Endodermal cell (in vitro differentiated cells): ENCODE measurements around the gene SUSD1. TPM values are rescaled to one million over a fixed set of nuclear protein-coding genes. Genes with fewer than 3 reads are reported as not detected.

Source experiments
- DNase-seq: peaks from one replicate; pipeline ENCODE4 v3.0.0-alpha.2; 2017
- H3K27ac ChIP-seq: 2 replicates; pipeline ENCODE4 v1.5.1; 2013; ENCODE audit warnings: mild to moderate bottlenecking, low read depth, low read length, moderate library complexity
- H3K27me3 ChIP-seq: 2 replicates; pipeline ENCODE4 v1.6.1; 2013; ENCODE audit warnings: mild to moderate bottlenecking, low read length, moderate library complexity; ENCODE audit not compliant: insufficient read depth, control insufficient read depth, poor library complexity, severe bottlenecking
- H3K36me3 ChIP-seq: 2 replicates; pipeline ENCODE4 v1.7.0; 2013; ENCODE audit warnings: mild to moderate bottlenecking, low read length, moderate library complexity; ENCODE audit not compliant: control insufficient read depth, insufficient read depth
- H3K4me1 ChIP-seq: one replicate; pipeline ENCODE4 v1.7.0; 2013; ENCODE audit warnings: low read length; ENCODE audit not compliant: control insufficient read depth, insufficient read depth
- H3K4me3 ChIP-seq: 2 replicates; pipeline ENCODE4 v1.5.1; 2013; ENCODE audit warnings: mild to moderate bottlenecking, low read length, moderate library complexity
- H3K9ac ChIP-seq: 2 replicates; pipeline ENCODE4 v1.6.1; 2013; ENCODE audit warnings: mild to moderate bottlenecking, low read length, moderate library complexity; ENCODE audit not compliant: poor library complexity, severe bottlenecking; ENCODE audit errors: extremely low read depth
- H3K9me3 ChIP-seq: 2 replicates; pipeline ENCODE4 v1.6.1; 2013; ENCODE audit warnings: mild to moderate bottlenecking, low read length, moderate library complexity; ENCODE audit not compliant: control insufficient read depth
- H3K27ac Mint-ChIP-seq: 2 replicates; pipeline ENCODE4 v1.8.0; 2020; ENCODE audit warnings: mixed read lengths
- H3K27me3 Mint-ChIP-seq: 2 replicates; pipeline ENCODE4 v1.8.0; 2021; ENCODE audit warnings: mild to moderate bottlenecking, mixed read lengths; ENCODE audit not compliant: insufficient read depth
- H3K36me3 Mint-ChIP-seq: 2 replicates; pipeline ENCODE4 v1.8.0; 2020; ENCODE audit warnings: low read depth, mixed read lengths
- H3K4me1 Mint-ChIP-seq: 2 replicates; pipeline ENCODE4 v1.8.0; 2020; ENCODE audit warnings: mixed read lengths
- H3K4me3 Mint-ChIP-seq: 2 replicates; pipeline ENCODE4 v1.8.0; 2020; ENCODE audit warnings: mild to moderate bottlenecking, moderate library complexity, mixed read lengths
- H3K9me3 Mint-ChIP-seq: 2 replicates; pipeline ENCODE4 v1.8.0; 2020; ENCODE audit warnings: mild to moderate bottlenecking, mixed read lengths
- WGBS, 2 experiments: methylation state at CpG; one replicate each; pipeline versions ENCODE4 v1.1.5 to v1.1.7; 2013; ENCODE audit warnings: missing lambda C conversion rate in 2 of 2, mixed read lengths in 1 of 2; ENCODE audit not compliant: insufficient coverage in 1 of 2, insufficient read length in 1 of 2; 5-methylcytosine and 5-hydroxymethylcytosine counted together
- total RNA-seq, 2 donors: library from RNA; stranded (reverse); fragmentation: NEBNext Ultra II Directional in 1 of 2; extraction: Animal tissue kit (Norgen Biotek cat#: 25700) in 1 of 2; gene quantifications; 2 replicates in 1 of 2; 3 replicates in 1 of 2; pipeline ENCODE4 v1.2.1, GENCODE V29; 2021
- TF ChIP-seq, protein P1 (sequence below): fragments of 200-600 bp; sonication (generic); conservative IDR thresholded peaks from 2 replicates; pipeline ENCODE4 v1.5.0; 2021; ENCODE audit warnings: antibody characterized with exemption, mild to moderate bottlenecking

The SUSD1 gene
- total RNA-seq, 2 donors from 2014 or later = 7.7 to 10.4 TPM

DNA sequence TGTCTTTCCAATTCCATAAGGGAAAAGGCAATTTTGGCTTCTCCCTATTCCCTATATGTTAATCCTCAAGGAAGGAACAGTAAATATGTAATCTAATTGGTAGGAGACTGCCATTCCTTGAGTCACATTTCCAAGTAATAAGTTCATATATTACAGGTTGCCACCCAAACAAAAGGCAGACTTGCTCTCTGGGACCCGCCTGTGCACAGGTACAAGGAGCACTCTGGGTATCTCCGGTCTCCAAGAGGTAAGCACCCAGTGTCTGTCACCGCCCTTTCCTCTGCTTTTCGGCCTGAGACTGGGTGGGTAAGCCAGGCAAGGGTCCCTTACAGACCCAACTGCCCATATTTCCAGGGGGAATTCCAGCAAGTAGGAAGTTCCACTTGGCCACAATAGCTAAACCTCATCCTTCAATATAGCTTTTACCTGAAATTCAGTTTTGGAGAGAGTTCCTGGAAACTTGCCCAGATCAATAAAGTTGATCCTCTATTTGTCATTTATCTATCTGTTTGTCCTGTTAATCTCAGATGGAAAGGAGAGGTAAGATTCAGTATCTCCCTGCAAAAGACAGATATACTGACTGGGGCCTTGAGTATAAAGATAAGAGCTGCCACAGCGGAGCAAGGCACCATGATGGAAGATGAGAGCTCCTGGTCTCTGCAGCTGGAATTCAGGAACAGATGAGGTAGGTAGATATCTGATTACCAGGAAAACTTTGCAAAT is 81.8 kb downstream of the SUSD1 start:
- Histone ChIP-seq H3K36me3 (no peaks in the 10 kb centered on the region), H3K9ac (no peak overlapping the region), H3K9me3 (no peaks in the 10 kb centered on the region), H3K4me3 (no peak overlapping the region), H3K27ac (no peak overlapping the region), H3K27me3 (no peaks in the 10 kb centered on the region), H3K4me1 (peaks cover 13% of the 10 kb centered on the region)
- peaks cover 21% of the 10 kb centered on the region for H3K4me1 Mint-ChIP-seq
- no peaks in the 10 kb centered on the region for H3K9me3 Mint-ChIP-seq
- peaks cover 14% of the 10 kb centered on the region for H3K36me3 Mint-ChIP-seq
- TF ChIP-seq, protein P1, sequence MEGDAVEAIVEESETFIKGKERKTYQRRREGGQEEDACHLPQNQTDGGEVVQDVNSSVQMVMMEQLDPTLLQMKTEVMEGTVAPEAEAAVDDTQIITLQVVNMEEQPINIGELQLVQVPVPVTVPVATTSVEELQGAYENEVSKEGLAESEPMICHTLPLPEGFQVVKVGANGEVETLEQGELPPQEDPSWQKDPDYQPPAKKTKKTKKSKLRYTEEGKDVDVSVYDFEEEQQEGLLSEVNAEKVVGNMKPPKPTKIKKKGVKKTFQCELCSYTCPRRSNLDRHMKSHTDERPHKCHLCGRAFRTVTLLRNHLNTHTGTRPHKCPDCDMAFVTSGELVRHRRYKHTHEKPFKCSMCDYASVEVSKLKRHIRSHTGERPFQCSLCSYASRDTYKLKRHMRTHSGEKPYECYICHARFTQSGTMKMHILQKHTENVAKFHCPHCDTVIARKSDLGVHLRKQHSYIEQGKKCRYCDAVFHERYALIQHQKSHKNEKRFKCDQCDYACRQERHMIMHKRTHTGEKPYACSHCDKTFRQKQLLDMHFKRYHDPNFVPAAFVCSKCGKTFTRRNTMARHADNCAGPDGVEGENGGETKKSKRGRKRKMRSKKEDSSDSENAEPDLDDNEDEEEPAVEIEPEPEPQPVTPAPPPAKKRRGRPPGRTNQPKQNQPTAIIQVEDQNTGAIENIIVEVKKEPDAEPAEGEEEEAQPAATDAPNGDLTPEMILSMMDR = no peak
- H3K27me3 Mint-ChIP-seq = no peaks in the 10 kb centered on the region
- DNase-seq = no peak
- WGBS, 2 experiments = 95 to 100% methylated on average over 3 to 5 of the region's 5 CpGs
- no peak overlapping the region for H3K4me3 Mint-ChIP-seq
- no peak overlapping the region for H3K27ac Mint-ChIP-seq

DNA sequence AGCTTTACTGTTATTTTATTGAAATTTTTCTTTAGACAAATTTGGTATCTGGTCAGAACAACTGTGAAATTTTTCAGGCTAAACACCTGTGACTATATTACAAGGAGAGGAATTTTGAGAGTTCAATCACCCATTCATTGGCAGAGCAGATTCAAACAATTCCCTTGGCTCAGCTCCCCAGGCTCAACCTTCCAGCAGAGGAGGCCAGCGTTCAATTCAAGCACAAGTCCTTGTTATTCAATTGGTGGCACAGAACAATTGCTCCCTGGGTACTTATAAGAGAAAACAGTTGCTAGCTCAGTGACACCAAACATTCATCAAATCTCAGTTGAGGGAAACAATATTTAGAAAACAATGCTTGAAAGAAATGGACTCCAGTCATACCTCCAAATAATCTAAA is 83.3 kb downstream of the SUSD1 start:
- peaks cover 16% of the 10 kb centered on the region for H3K4me1 Mint-ChIP-seq
- TF ChIP-seq, protein P1 = peak; percentile 49
- H3K4me3 Mint-ChIP-seq = no peak overlapping the region
- Histone ChIP-seq H3K9ac (no peak overlapping the region), H3K27me3 (no peaks in the 10 kb centered on the region), H3K4me3 (no peak overlapping the region), H3K4me1 (peaks cover 13% of the 10 kb centered on the region), H3K27ac (no peak overlapping the region), H3K36me3 (no peaks in the 10 kb centered on the region), H3K9me3 (no peaks in the 10 kb centered on the region)
- no peaks in the 10 kb centered on the region for H3K27me3 Mint-ChIP-seq
- H3K36me3 Mint-ChIP-seq = peaks cover 14% of the 10 kb centered on the region
- H3K9me3 Mint-ChIP-seq = no peaks in the 10 kb centered on the region
- H3K27ac Mint-ChIP-seq = no peak overlapping the region
- 15% methylated on average over 1 of the region's 1 CpG; no CpG with 5 or more reads in 1 of the 2 experiments for WGBS, 2 experiments
- peak; percentile 66 for DNase-seq

DNA sequence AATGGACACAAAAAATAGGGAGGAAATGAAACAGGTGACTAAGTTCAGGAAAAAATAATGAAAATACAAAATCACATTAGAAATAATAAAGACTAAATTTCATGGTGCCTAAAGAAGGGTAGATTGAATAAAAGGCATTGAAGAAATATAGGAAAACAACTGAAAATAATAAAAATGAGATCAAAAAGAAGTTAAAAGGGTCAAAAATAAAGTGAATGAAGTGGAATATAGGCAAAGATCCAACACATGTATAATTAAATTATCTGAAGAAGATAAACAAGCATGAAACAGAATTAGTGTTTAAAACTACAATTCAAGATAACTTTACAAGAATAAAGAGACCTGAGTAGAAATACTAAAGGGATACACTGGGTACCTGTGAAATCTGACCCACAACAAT is 87.6 kb downstream of the SUSD1 start:
- DNase-seq = no peak
- H3K27ac ChIP-seq = no peak overlapping the region
- peaks cover 7% of the 10 kb centered on the region for H3K4me1 Mint-ChIP-seq
- H3K9me3 Mint-ChIP-seq = no peaks in the 10 kb centered on the region
- H3K4me3 Mint-ChIP-seq = no peak overlapping the region
- no peaks in the 10 kb centered on the region for H3K9me3 ChIP-seq
- no peaks in the 10 kb centered on the region for H3K36me3 ChIP-seq
- no peak overlapping the region for H3K27ac Mint-ChIP-seq
- H3K9ac ChIP-seq = no peak overlapping the region
- H3K4me1 ChIP-seq = no peaks in the 10 kb centered on the region
- H3K27me3 Mint-ChIP-seq = no peaks in the 10 kb centered on the region
- H3K27me3 ChIP-seq = no peaks in the 10 kb centered on the region
- TF ChIP-seq, protein P1 = no peak
- H3K36me3 Mint-ChIP-seq = peaks cover 8% of the 10 kb centered on the region
- no peak overlapping the region for H3K4me3 ChIP-seq
